Mesendoderm (in vitro differentiated cells): ENCODE measurements around the gene TFR2.

Experiments used
- DNase-seq: peaks from one replicate; pipeline ENCODE4 v3.0.0; 2013
- H2AK5ac ChIP-seq: 2 replicates; pipeline ENCODE4 v1.6.1; 2013; ENCODE audit warnings: low read length, inconsistent platforms
- H2BK120ac ChIP-seq: 2 replicates; pipeline ENCODE4 v1.6.1; 2013; ENCODE audit warnings: low read depth, mild to moderate bottlenecking, low read length, moderate library complexity, mixed read lengths
- H2BK15ac ChIP-seq: replicated peaks from 2 replicates; pipeline ENCODE4 v1.6.1; 2013; ENCODE audit warnings: low read depth, mild to moderate bottlenecking, moderate library complexity
- H2BK5ac ChIP-seq: 2 replicates; pipeline ENCODE4 v1.6.1; 2013; ENCODE audit warnings: low read length, inconsistent platforms
- H3K18ac ChIP-seq: 2 replicates; pipeline ENCODE4 v1.6.1; 2013; ENCODE audit warnings: mild to moderate bottlenecking, low read length, mixed read lengths
- H3K23ac ChIP-seq: one replicate; pipeline ENCODE4 v1.6.1; 2013; ENCODE audit warnings: low read length
- H3K27ac ChIP-seq: 2 replicates; pipeline ENCODE4 v1.5.1; 2013; ENCODE audit warnings: low read depth, mild to moderate bottlenecking, inconsistent platforms, low read length, moderate library complexity
- H3K27me3 ChIP-seq: 2 replicates; pipeline ENCODE4 v1.6.1; 2013; ENCODE audit warnings: low read length, control low read depth, mild to moderate bottlenecking, inconsistent platforms; ENCODE audit not compliant: insufficient read depth, poor library complexity
- H3K36me3 ChIP-seq: 2 replicates; pipeline ENCODE4 v1.6.1; 2013; ENCODE audit warnings: low read length, inconsistent platforms; ENCODE audit not compliant: control insufficient read depth, insufficient read depth
- H3K4ac ChIP-seq: one replicate; pipeline ENCODE4 v1.6.1; 2013; ENCODE audit warnings: low read depth, mild to moderate bottlenecking, low read length, moderate library complexity
- H3K4me1 ChIP-seq: 2 replicates; pipeline ENCODE4 v1.6.1; 2013; ENCODE audit warnings: low read depth, low read length, inconsistent platforms; ENCODE audit not compliant: control insufficient read depth
- H3K4me2 ChIP-seq: 2 replicates; pipeline ENCODE4 v1.6.1; 2013; ENCODE audit warnings: low read length
- H3K4me3 ChIP-seq: 2 replicates; pipeline ENCODE4 v1.5.1; 2013; ENCODE audit warnings: mild to moderate bottlenecking, low read length
- H3K56ac ChIP-seq: one replicate; pipeline ENCODE4 v1.6.1; 2013; ENCODE audit warnings: low read length
- H3K79me1 ChIP-seq: 2 replicates; pipeline ENCODE4 v1.6.1; 2013; ENCODE audit warnings: low read length, inconsistent platforms
- H3K79me2 ChIP-seq: 2 replicates; pipeline ENCODE4 v1.6.1; 2013; ENCODE audit warnings: mild to moderate bottlenecking, low read length; ENCODE audit not compliant: control insufficient read depth, insufficient read depth
- H3K9ac ChIP-seq: 2 replicates; pipeline ENCODE4 v1.6.1; 2013; ENCODE audit warnings: low read length, inconsistent platforms
- H4K5ac ChIP-seq: one replicate; pipeline ENCODE4 v1.6.1; 2013; ENCODE audit warnings: low read length
- H4K8ac ChIP-seq: one replicate; pipeline ENCODE4 v1.6.1; 2013; ENCODE audit warnings: low read depth, mild to moderate bottlenecking, control low read depth, low read length, moderate library complexity
- WGBS: extraction: QIAGEN DNeasy Blood & Tissue Kit; methylation state at CpG from one replicate; pipeline ENCODE4 v1.1.7; 2013; ENCODE audit warnings: low lambda C conversion rate, missing lambda C conversion rate; ENCODE audit not compliant: insufficient coverage; ENCODE audit errors: extremely low coverage; 5-methylcytosine and 5-hydroxymethylcytosine counted together

TFR2 gene

DNA sequence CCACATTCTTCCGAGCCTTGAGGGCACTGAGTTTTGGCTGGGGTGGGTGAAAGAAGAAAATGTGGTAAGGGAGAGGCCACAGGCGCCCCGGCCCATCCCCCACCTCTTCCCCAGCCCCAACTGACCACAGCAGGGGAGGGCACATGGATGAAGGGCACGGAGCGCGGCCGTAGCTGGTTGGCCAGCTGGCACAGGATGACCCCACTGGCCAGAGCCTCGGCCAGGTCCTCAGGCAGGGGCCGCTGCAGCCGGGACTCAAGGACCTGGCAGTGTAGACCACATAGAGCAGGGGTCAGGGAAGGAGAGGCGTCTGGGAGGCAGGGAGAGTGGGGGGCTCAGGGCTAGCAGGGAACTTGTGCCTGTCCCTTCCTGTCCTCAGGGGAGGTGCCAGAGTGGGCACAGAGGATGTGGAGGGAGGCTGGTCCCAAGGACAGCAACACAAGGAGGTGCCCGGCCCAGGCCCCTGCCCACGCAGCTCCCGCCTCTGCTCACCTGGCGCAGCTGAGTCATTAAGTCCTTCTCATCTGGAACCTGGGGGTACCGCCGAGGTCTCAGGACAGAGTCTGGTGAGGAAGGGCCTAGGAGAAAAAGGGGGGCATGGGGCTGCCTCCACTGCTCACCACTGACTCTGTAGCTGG, 65.5 kb downstream of the TFR2 start:
- Histone ChIP-seq H2AK5ac (no peak overlapping the region), H2BK120ac (no peak overlapping the region), H3K79me1 (peaks cover 2% of the 10 kb centered on the region), H2BK5ac (no peak overlapping the region), H2BK15ac (no peak overlapping the region), H3K18ac (no peak overlapping the region), H4K5ac (no peak overlapping the region), H3K79me2 (no peaks in the 10 kb centered on the region), H3K4ac (no peak overlapping the region), H3K9ac (no peak overlapping the region), H3K27ac (no peak overlapping the region), H3K23ac (no peak overlapping the region), H3K56ac (no peak overlapping the region), H3K4me3 (no peak overlapping the region), H3K4me1 (peaks cover 9% of the 10 kb centered on the region), H4K8ac (no peak overlapping the region), H3K36me3 (peaks cover 3% of the 10 kb centered on the region), H3K4me2 (no peak overlapping the region), H3K27me3 (no peaks in the 10 kb centered on the region)
- no peak for DNase-seq
- no CpG with 5 or more reads among the region's 17 CpGs for WGBS

DNA sequence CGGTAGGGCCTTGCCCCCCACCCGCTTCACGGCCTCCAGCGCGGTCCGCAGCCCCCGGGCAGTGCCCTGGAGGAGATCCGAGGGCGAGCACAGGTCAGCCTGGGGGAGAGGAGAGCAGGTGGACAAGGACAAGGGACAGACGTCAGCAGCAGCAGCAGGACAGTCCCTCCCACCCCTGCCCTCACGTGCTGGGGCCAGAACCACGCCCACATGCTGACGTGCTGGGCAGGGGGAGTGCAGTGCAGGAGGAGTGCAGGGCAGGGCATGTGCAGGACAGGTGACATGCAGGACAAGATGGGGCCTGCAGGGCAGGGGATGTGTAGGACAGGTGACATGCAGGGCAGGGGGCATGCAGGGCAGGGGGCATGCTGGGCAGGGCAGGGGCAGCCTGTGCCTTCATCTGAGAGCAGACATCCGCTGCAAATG, 66.1 kb downstream of the TFR2 start:
- no peak overlapping the region for H4K8ac ChIP-seq
- no peak overlapping the region for H2BK15ac ChIP-seq
- H3K36me3 ChIP-seq, result no peaks in the 10 kb centered on the region
- no peak overlapping the region for H3K4ac ChIP-seq
- no peak overlapping the region for H3K56ac ChIP-seq
- H3K23ac ChIP-seq, result no peak overlapping the region
- no CpG with 5 or more reads among the region's 14 CpGs for WGBS
- no peaks in the 10 kb centered on the region for H3K79me2 ChIP-seq
- no peak overlapping the region for H3K27ac ChIP-seq
- no peaks in the 10 kb centered on the region for H3K27me3 ChIP-seq
- H3K9ac ChIP-seq, result no peak overlapping the region
- no peak overlapping the region for H3K18ac ChIP-seq
- peaks cover 10% of the 10 kb centered on the region for H3K4me1 ChIP-seq
- H3K4me3 ChIP-seq, result no peak overlapping the region
- H4K5ac ChIP-seq, result no peak overlapping the region
- no peak overlapping the region for H2BK120ac ChIP-seq
- no peak for DNase-seq
- no peak overlapping the region for H2BK5ac ChIP-seq
- no peak overlapping the region for H3K4me2 ChIP-seq
- no peak overlapping the region for H2AK5ac ChIP-seq
- H3K79me1 ChIP-seq, result no peaks in the 10 kb centered on the region

DNA sequence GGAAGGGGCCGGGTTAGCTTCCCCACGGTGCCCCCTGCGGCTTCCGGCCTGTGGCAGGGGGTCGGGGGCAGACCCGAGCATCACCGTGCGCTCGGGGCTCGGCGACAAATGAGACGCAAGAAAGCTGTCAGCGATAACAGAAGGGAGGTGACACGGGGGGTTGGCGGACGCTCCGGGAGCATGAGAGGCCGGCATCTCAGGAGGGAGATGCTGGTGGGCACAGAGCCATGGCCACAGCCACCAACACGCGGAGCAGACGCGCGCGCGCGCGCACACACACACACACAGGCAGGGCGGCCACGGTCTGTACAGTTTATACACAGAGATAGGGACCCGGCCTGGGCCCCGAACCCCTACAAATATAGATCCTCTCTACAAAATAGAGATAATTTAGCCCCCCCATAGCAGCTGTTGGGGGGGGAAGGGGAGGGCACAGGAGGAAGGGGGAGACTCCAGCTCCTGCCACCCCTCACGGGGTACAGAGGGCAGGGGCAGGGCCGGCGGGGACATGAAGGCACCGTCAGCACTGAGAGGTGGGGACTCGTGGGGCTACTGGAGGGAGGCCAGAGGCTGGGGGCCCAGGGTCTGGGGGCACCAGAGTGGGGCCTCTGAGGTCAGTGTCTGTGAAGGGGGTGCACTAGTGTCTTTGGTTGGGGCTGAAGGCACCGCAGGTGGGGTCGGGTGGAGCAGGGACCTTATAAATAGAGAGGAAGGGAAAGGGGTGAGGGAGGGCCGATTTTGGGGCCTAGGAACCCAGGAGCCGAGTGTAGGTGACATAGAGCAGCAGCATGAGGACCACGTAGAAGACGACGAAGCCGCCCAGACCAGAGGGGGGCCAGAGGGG, 66.8 kb downstream of the TFR2 start:
- Histone ChIP-seq H3K4me1 (peaks cover 10% of the 10 kb centered on the region), H2AK5ac (no peak overlapping the region), H3K56ac (no peak overlapping the region), H2BK15ac (no peak overlapping the region), H3K9ac (no peak overlapping the region), H3K4me3 (no peak overlapping the region), H3K79me1 (no peaks in the 10 kb centered on the region), H2BK120ac (no peak overlapping the region), H3K27ac (no peak overlapping the region), H3K79me2 (no peaks in the 10 kb centered on the region), H3K4ac (no peak overlapping the region), H3K36me3 (no peaks in the 10 kb centered on the region), H4K8ac (no peak overlapping the region), H4K5ac (no peak overlapping the region), H3K18ac (no peak overlapping the region), H3K27me3 (no peaks in the 10 kb centered on the region), H3K23ac (no peak overlapping the region), H2BK5ac (no peak overlapping the region), H3K4me2 (no peak overlapping the region)
- WGBS, result no CpG with 5 or more reads among the region's 44 CpGs
- no peak for DNase-seq

DNA sequence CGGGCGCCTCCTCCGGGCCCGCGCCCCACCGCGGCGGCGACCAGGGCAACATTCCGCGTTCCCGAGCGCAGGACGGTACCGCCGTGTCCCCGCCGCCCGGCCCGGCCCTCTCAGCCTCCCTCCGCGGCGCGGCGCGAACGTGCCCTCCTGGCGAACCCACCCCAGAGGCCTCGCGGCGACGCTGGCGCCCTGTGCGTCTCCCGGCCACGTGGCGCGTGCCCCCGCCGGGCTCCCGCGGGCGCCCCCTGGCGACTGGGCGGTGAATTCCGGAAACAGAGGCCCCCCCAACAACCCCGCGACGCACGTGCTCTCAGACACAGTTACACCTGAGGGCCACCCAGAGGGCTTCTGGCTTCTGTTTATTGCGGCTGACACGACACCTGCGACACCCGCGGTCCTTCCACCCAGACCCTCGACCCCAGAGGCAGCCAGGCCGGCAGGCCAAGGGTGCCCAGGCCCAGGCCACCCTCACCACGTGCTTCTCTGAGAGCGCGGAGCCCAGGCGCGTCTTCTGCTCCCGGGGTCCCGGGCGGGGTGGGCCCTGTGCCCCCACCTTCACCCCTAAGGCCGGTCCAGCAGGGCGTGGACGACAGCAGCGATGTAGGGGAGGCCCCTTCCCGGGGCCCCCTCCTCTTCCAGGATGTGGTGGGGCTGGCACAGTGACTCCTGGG, 67.5 kb downstream of the TFR2 start, which contains the start of gene SAP25:
SAP25 (minus strand) TSS at position 210 of the 671 bp plus-strand sequence; CDS start at position 52, 158 bp downstream.
- H3K79me1 ChIP-seq, result no peaks in the 10 kb centered on the region
- H3K4me2 ChIP-seq, result no peak within 1 kb of the TSS
- no peak for DNase-seq
- H3K4ac ChIP-seq, result no peak within 1 kb of the TSS
- H3K4me3 ChIP-seq, result no peak within 1 kb of the TSS
- H3K9ac ChIP-seq, result no peak within 1 kb of the TSS
- no peak within 1 kb of the TSS for H3K18ac ChIP-seq
- no peaks in the 10 kb centered on the region for H3K36me3 ChIP-seq
- peaks cover 10% of the 10 kb centered on the region for H3K4me1 ChIP-seq
- no peak within 1 kb of the TSS for H2BK15ac ChIP-seq
- H3K56ac ChIP-seq, result no peak within 1 kb of the TSS
- H3K27ac ChIP-seq, result no peak within 1 kb of the TSS
- H3K23ac ChIP-seq, result no peak within 1 kb of the TSS
- H2BK120ac ChIP-seq, result no peak within 1 kb of the TSS
- H3K79me2 ChIP-seq, result no peaks in the 10 kb centered on the region
- no peak within 1 kb of the TSS for H4K8ac ChIP-seq
- H2BK5ac ChIP-seq, result no peak within 1 kb of the TSS
- H3K27me3 ChIP-seq, result no peaks in the 10 kb centered on the region
- no peak within 1 kb of the TSS for H4K5ac ChIP-seq
- H2AK5ac ChIP-seq, result no peak within 1 kb of the TSS
- no CpG with 5 or more reads among the region's 70 CpGs for WGBS

DNA sequence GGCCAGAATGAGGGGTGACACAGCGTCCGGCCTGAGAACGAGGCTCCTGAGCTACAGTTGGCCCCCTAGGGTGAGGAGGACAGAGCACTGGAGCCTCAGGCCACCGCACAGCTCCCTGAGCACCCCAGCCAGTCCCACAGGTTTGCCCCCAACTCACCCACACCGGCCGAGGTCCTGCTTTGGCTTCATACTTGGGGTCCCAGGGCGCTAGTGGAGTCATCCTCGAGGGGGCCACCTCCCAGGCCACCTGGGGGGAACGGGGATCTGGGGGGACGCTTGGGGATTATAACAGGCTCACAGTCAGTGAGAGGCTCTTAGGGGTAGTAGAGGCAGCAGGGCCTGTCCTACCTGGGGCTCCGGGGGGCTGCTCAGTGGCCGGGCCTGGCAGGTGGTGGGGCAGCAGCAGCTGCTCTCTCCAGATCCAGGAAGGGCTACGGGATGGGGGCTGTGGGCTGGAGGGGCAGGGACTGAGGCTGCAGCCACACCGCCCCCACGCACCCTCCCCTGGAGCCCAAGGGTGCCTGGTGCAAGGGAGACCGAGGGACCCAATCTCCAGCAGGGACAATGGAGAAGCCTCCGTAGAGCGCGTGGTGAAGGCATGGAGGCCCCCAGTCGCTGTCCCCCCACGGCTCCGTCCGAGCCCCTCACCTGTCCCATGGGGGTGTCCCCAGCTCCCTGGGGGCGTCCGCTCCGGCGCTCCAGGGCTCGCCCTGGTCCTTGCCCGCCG, 68.2 kb downstream of the TFR2 start:
- Histone ChIP-seq H2BK5ac (no peak overlapping the region), H3K27ac (no peak overlapping the region), H2AK5ac (no peak overlapping the region), H3K4me2 (no peak overlapping the region), H3K56ac (no peak overlapping the region), H3K4me3 (no peak overlapping the region), H2BK120ac (no peak overlapping the region), H3K79me1 (no peaks in the 10 kb centered on the region), H3K79me2 (no peaks in the 10 kb centered on the region), H3K18ac (no peak overlapping the region), H2BK15ac (no peak overlapping the region), H3K4ac (no peak overlapping the region), H4K5ac (no peak overlapping the region), H3K36me3 (no peaks in the 10 kb centered on the region), H3K27me3 (no peaks in the 10 kb centered on the region), H3K9ac (no peak overlapping the region), H3K4me1 (peaks cover 10% of the 10 kb centered on the region), H3K23ac (no peak overlapping the region), H4K8ac (no peak overlapping the region)
- no CpG with 5 or more reads among the region's 30 CpGs for WGBS
- DNase-seq, result no peak
